Rectal smooth muscle tissue (tissue), 1 donor: Measurements from ENCODE around the gene TRIML1.

ENCODE experiments used
- H3K27ac ChIP-seq: one replicate; pipeline ENCODE4 v1.7.0; 2013; ENCODE audit warnings: low read depth, low read length, inconsistent platforms
- H3K27me3 ChIP-seq: one replicate; pipeline ENCODE4 v1.7.0; 2013; ENCODE audit warnings: low read length; ENCODE audit not compliant: control insufficient read depth, insufficient read depth
- H3K36me3 ChIP-seq: one replicate; pipeline ENCODE4 v1.7.0; 2013; ENCODE audit warnings: low read length; ENCODE audit not compliant: control insufficient read depth, insufficient read depth
- H3K4me1 ChIP-seq: one replicate; pipeline ENCODE4 v1.7.0; 2013; ENCODE audit warnings: low read length; ENCODE audit not compliant: control insufficient read depth, insufficient read depth
- H3K4me3 ChIP-seq: one replicate; pipeline ENCODE4 v1.7.0; 2013; ENCODE audit warnings: low read length
- H3K9ac ChIP-seq: one replicate; pipeline ENCODE4 v1.7.0; 2013; ENCODE audit warnings: low read length

The TRIML1 gene

GRCh38 chr4:188195389-188195985 is 56.2 kb downstream of the TRIML1 start:
- Histone ChIP-seq H3K4me3 (no peak overlapping the region), H3K9ac (no peak overlapping the region), H3K4me1 (no peaks in the 10 kb centered on the region), H3K27me3 (no peaks in the 10 kb centered on the region), H3K27ac (no peak overlapping the region), H3K36me3 (no peaks in the 10 kb centered on the region)

- Histone ChIP-seq H3K27ac (no peak overlapping the region), H3K9ac (no peak overlapping the region), H3K36me3 (no peaks in the 10 kb centered on the region), H3K27me3 (no peaks in the 10 kb centered on the region), H3K4me3 (no peak overlapping the region), H3K4me1 (no peaks in the 10 kb centered on the region)
Measured at GRCh38 chr4:188196134-188196735, 57.0 kb downstream of the TRIML1 start.
